Measurements from ENCODE around the gene MPZL1. TPM values are rescaled to one million over a fixed set of nuclear protein-coding genes. Genes with fewer than 3 reads are reported as not detected.

Gene MPZL1
- total RNA-seq, 2 experiments from 2014 or later, result 48.9 to 61.9 TPM

- Histone ChIP-seq H3K9me2 (ENCODE audit: insufficient read depth, low read length) (no peaks in the 10 kb centered on the region), H3K36me3 (ENCODE audit: insufficient read depth, low read length) (no peaks in the 10 kb centered on the region), H3K79me2 (ENCODE audit: insufficient read depth, low read depth, low read length) (no peaks in the 10 kb centered on the region), H3K4me3 (ENCODE audit: low read depth, low read length, poor library complexity, severe bottlenecking) (no peak overlapping the region), H2AFZ (ENCODE audit: low read length) (no peak overlapping the region), H3K27ac (ENCODE audit: low read depth, low read length, poor library complexity, severe bottlenecking) (no peak overlapping the region), H3K4me1 (ENCODE audit: insufficient read depth, low read length, poor library complexity, severe bottlenecking) (no peaks in the 10 kb centered on the region), H3K4me2 (ENCODE audit: low read length) (no peak overlapping the region), H3K9me3 (ENCODE audit: low read length) (no peaks in the 10 kb centered on the region), H4K20me1 (ENCODE audit: insufficient read depth, low read length) (no peaks in the 10 kb centered on the region)
- BruUV-seq (replicated peaks), result no TSS peak
- ChIA-PET POLR2A (interaction anchor here (0.6 to 1.1 kb wide), 2 partner anchors 9 to 242 kb away, joined by 3 read pairs; no protein-coding TSS in a partner anchor), CTCF (ENCODE audit: unreplicated experiment) (no interaction called here)
- no peak for DNase-seq (ENCODE audit: low spot score)
- intact Hi-C loops (cut with micrococcal nuclease; ENCODE audit: unreplicated experiment), result no loop called here
- TF ChIP-seq EZH2phosphoT487 (IDR thresholded peaks at IDR 0.05; ENCODE audit: borderline replicate concordance, low read depth, low read length) (no peak), CTCF (conservative IDR thresholded peaks at IDR 0.05; ENCODE audit: low read length) (no peak)
Observed at GRCh38 chr1:167795810-167796740, 74.3 kb downstream of the MPZL1 start.

DNA sequence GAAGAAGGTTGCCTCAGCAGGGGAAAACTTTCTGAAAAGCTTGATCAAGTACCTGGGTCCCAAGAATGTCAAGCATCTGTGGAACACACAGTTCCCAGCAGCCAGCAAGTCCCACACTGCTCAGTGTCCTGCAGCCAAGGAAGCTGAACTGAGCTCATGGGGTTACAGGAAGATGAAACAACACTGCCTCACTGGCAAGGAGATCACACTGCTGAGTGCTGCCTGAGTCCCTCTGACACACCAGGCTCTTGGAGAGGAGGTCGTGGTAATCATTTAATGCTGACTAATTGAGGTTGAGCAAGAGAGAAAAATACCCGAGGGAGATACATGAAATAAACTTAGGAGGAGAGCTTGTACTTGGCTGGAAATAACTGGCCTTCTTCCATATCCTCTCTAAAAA is 75.2 kb downstream of the MPZL1 start:
- BruUV-seq (replicated peaks), result no TSS peak

More for the DNA sequence above, 75.2 kb downstream of the MPZL1 start:
- ChIA-PET CTCF (ENCODE audit: unreplicated experiment) (interaction anchor here (0.9 kb wide), 1 partner anchor 64 kb away, joined by 3 read pairs; no protein-coding TSS in a partner anchor), POLR2A (interaction anchor here (0.7 to 0.8 kb wide), 3 partner anchors 16 to 429 kb away, joined by 3 to 5 read pairs (median 5); no protein-coding TSS in a partner anchor)
- Histone ChIP-seq H3K36me3 (ENCODE audit: insufficient read depth, low read length) (no peaks in the 10 kb centered on the region), H3K9me3 (ENCODE audit: low read length) (no peaks in the 10 kb centered on the region), H3K4me3 (ENCODE audit: low read depth, low read length, poor library complexity, severe bottlenecking) (no peak overlapping the region), H3K27ac (ENCODE audit: low read depth, low read length, poor library complexity, severe bottlenecking) (no peak overlapping the region), H3K9me2 (ENCODE audit: insufficient read depth, low read length) (no peaks in the 10 kb centered on the region), H3K79me2 (ENCODE audit: insufficient read depth, low read depth, low read length) (no peaks in the 10 kb centered on the region), H3K4me2 (ENCODE audit: low read length) (no peak overlapping the region), H2AFZ (ENCODE audit: low read length) (no peak overlapping the region), H3K4me1 (ENCODE audit: insufficient read depth, low read length, poor library complexity, severe bottlenecking) (no peaks in the 10 kb centered on the region), H4K20me1 (ENCODE audit: insufficient read depth, low read length) (no peaks in the 10 kb centered on the region)
- DNase-seq (ENCODE audit: low spot score), result peak; percentile 21
- intact Hi-C loops (cut with micrococcal nuclease; ENCODE audit: unreplicated experiment), result no loop called here
- no peak for TF ChIP-seq CTCF (conservative IDR thresholded peaks at IDR 0.05; ENCODE audit: low read length)
- no peak for TF ChIP-seq EZH2phosphoT487 (IDR thresholded peaks at IDR 0.05; ENCODE audit: borderline replicate concordance, low read depth, low read length)
